OCI-LY1 (cell line): ENCODE results near the gene AK5.

Experiments used
- H2AFZ ChIP-seq: fragments of 200-600 bp; sonication (generic), shearing (Covaris generic); 2 replicates; pipeline ENCODE4 v1.6.0; 2014; ENCODE audit warnings: antibody characterized with exemption, mild to moderate bottlenecking, low read length
- H3F3A ChIP-seq: fragments of 200-600 bp; sonication (generic), shearing (Covaris generic); 2 replicates; pipeline ENCODE4 v1.6.0; 2014; ENCODE audit warnings: mild to moderate bottlenecking, antibody characterized with exemption, low read length, moderate library complexity; ENCODE audit not compliant: insufficient read depth
- H3K27ac ChIP-seq: fragments of 200-600 bp; sonication (generic); 2 replicates; pipeline ENCODE4 v1.5.1; 2014; ENCODE audit warnings: low read length, mixed run types, mild to moderate bottlenecking, low read depth; ENCODE audit not compliant: poor library complexity, severe bottlenecking
- H3K27me3 ChIP-seq: fragments of 200-600 bp; sonication (generic); 2 replicates; pipeline ENCODE4 v1.6.0; 2014; ENCODE audit warnings: antibody characterized with exemption, mild to moderate bottlenecking, low read length, moderate library complexity; ENCODE audit not compliant: insufficient read depth
- H3K36me3 ChIP-seq: fragments of 200-600 bp; sonication (generic); 2 replicates; pipeline ENCODE4 v1.6.1; 2014; ENCODE audit warnings: mild to moderate bottlenecking, antibody characterized with exemption, low read length, moderate library complexity, mixed read lengths; ENCODE audit not compliant: insufficient read depth
- H3K4me1 ChIP-seq: fragments of 200-600 bp; sonication (generic); 2 replicates; pipeline ENCODE4 v1.5.1; 2014; ENCODE audit warnings: mild to moderate bottlenecking, low read length, moderate library complexity; ENCODE audit not compliant: insufficient read depth, severe bottlenecking
- H3K4me2 ChIP-seq: fragments of 200-600 bp; sonication (generic), shearing (Covaris generic); 2 replicates; pipeline ENCODE4 v1.6.1; 2014; ENCODE audit warnings: low read length
- H3K4me3 ChIP-seq: fragments of 200-600 bp; sonication (generic); 2 replicates; pipeline ENCODE4 v1.5.1; 2014; ENCODE audit warnings: low read length, low read depth, mild to moderate bottlenecking, mixed read lengths; ENCODE audit not compliant: poor library complexity, severe bottlenecking
- H3K79me2 ChIP-seq: fragments of 200-600 bp; shearing (Covaris generic); 2 replicates; pipeline ENCODE4 v1.6.1; 2016; ENCODE audit warnings: mixed run types, low read length, mixed read lengths; ENCODE audit not compliant: insufficient read depth
- H3K9ac ChIP-seq: fragments of 200-600 bp; sonication (generic), shearing (Covaris generic); 2 replicates; pipeline ENCODE4 v1.6.1; 2014; ENCODE audit warnings: mild to moderate bottlenecking, low read length, mixed read lengths
- H3K9me2 ChIP-seq: fragments of 200-600 bp; sonication (generic), shearing (Covaris generic); 2 replicates; pipeline ENCODE4 v1.6.1; 2014; ENCODE audit warnings: low read depth, mild to moderate bottlenecking, low read length, mixed read lengths
- H3K9me3 ChIP-seq: fragments of 200-600 bp; shearing (Covaris generic); 2 replicates; pipeline ENCODE4 v1.6.1; 2014; ENCODE audit warnings: low read length, mixed read lengths
- H4K20me1 ChIP-seq: fragments of 200-600 bp; sonication (generic), shearing (Covaris generic); 2 replicates; pipeline ENCODE4 v1.6.0; 2016; ENCODE audit warnings: mild to moderate bottlenecking, low read length; ENCODE audit not compliant: insufficient read depth
- CTCF ChIP-seq: fragments of 200-600 bp; sonication (generic), shearing (Covaris generic); IDR thresholded peaks from 2 replicates; pipeline ENCODE4 v1.5.1; 2017; ENCODE audit warnings: mild to moderate bottlenecking, antibody characterized with exemption, low read length, moderate library complexity, mixed read lengths
- EZH2 ChIP-seq: fragments of 200-600 bp; sonication (generic), shearing (Covaris generic); IDR thresholded peaks from 2 replicates; pipeline ENCODE4 v1.8.0; 2017; ENCODE audit warnings: borderline replicate concordance, mixed run types, mild to moderate bottlenecking, antibody characterized with exemption, low read length, moderate library complexity, mixed read lengths

Gene AK5

GRCh38 chr1:77401384-77401783 lies 119.6 kb downstream of the AK5 start:
- Histone ChIP-seq H3F3A (no peaks in the 10 kb centered on the region), H3K9me2 (no peaks in the 10 kb centered on the region), H3K4me2 (no peak overlapping the region), H3K4me1 (no peaks in the 10 kb centered on the region), H4K20me1 (no peaks in the 10 kb centered on the region), H3K27me3 (no peaks in the 10 kb centered on the region), H3K79me2 (no peaks in the 10 kb centered on the region), H3K4me3 (no peak overlapping the region), H3K27ac (no peak overlapping the region), H3K9me3 (no peaks in the 10 kb centered on the region), H2AFZ (no peak overlapping the region), H3K36me3 (no peaks in the 10 kb centered on the region), H3K9ac (no peak overlapping the region)
- TF ChIP-seq EZH2 (no peak), CTCF (no peak)

- Histone ChIP-seq H3K27me3 (no peaks in the 10 kb centered on the region), H3K36me3 (no peaks in the 10 kb centered on the region), H3K9ac (no peak overlapping the region), H3K4me3 (no peak overlapping the region), H4K20me1 (no peaks in the 10 kb centered on the region), H3K9me2 (no peaks in the 10 kb centered on the region), H3K27ac (no peak overlapping the region), H3K4me1 (no peaks in the 10 kb centered on the region), H3K9me3 (no peaks in the 10 kb centered on the region), H3F3A (no peaks in the 10 kb centered on the region), H3K4me2 (no peak overlapping the region), H3K79me2 (no peaks in the 10 kb centered on the region), H2AFZ (no peak overlapping the region)
- TF ChIP-seq EZH2 (no peak), CTCF (no peak)
Observed at GRCh38 chr1:77405186-77405585, 123.4 kb downstream of the AK5 start.

GRCh38 chr1:77406661-77407060 lies 124.8 kb downstream of the AK5 start:
- H3K9me2 ChIP-seq = no peaks in the 10 kb centered on the region
- no peaks in the 10 kb centered on the region for H3K79me2 ChIP-seq
- H3K27me3 ChIP-seq = no peaks in the 10 kb centered on the region
- H3K27ac ChIP-seq = no peak overlapping the region
- no peaks in the 10 kb centered on the region for H3K36me3 ChIP-seq
- no peak for TF ChIP-seq EZH2
- TF ChIP-seq CTCF = no peak
- H3K4me3 ChIP-seq = no peak overlapping the region
- no peak overlapping the region for H3K4me2 ChIP-seq
- no peaks in the 10 kb centered on the region for H3K9me3 ChIP-seq
- H3K9ac ChIP-seq = no peak overlapping the region
- no peaks in the 10 kb centered on the region for H4K20me1 ChIP-seq
- H3K4me1 ChIP-seq = no peaks in the 10 kb centered on the region
- H2AFZ ChIP-seq = no peak overlapping the region
- H3F3A ChIP-seq = no peaks in the 10 kb centered on the region
